HCT116 (cell line): ENCODE data around the gene MACROH2A1. TPM values are rescaled to one million over a fixed set of nuclear protein-coding genes. Genes with fewer than 3 reads are reported as not detected.

Experiments
- ATAC-seq: fragments of 200-7000 bp; cut with Tn5 transposase; 2 replicates; pipeline ENCODE4 v1.9.1; 2020; ENCODE audit warnings: mild to moderate bottlenecking, moderate library complexity
- BruUV-seq: library from RNA; stranded (reverse); fragments of 400-500 nt; replicated peaks from 2 replicates; lab custom pipeline; 2021; lab: Mats Ljungman, UMichigan
- CTCF ChIA-PET: fragments of 300-600 bp; sonication (Branson Sonifier 250); formaldehyde crosslinking; loops from one replicate; lab custom pipeline; 2021; ENCODE audit warnings: antibody characterized with exemption; lab: Charles Lee
- POLR2A ChIA-PET: fragments of 300-600, 350-600 bp; sonication (Branson Sonifier 250); formaldehyde crosslinking; loops from one replicate; lab custom pipeline; 2021; ENCODE audit warnings: antibody characterized with exemption; lab: Charles Lee
- RAD21 ChIA-PET, 2 experiments: fragments of 300-600 bp; sonication (Branson Sonifier 250); formaldehyde crosslinking; loops; one replicate each; lab custom pipeline; 2023; ENCODE audit warnings: low total read pairs in 2 of 2; ENCODE audit not compliant: uncharacterized antibody in 2 of 2, unreplicated experiment in 2 of 2, low non-redundant PET in 1 of 2; lab: Charles Lee
- DNase-seq: peaks from one replicate; pipeline ENCODE4 v3.0.0-alpha.2; 2010; ENCODE audit warnings: low read depth, low spot score
- H2AFZ ChIP-seq: fragments of 200-600 bp; shearing (Covaris generic), sonication (generic); 2 replicates; pipeline ENCODE4 v1.6.1; 2017; ENCODE audit warnings: low read depth, mixed run types, mixed read lengths, antibody characterized with exemption, low read length; ENCODE audit not compliant: poor library complexity, severe bottlenecking
- H3K27ac ChIP-seq: 2 replicates; pipeline ENCODE4 v1.5.1; 2012; ENCODE audit warnings: low read depth, low read length
- H3K27me3 ChIP-seq: fragments of 200-600 bp; sonication (generic); 2 replicates; pipeline ENCODE4 v1.6.1; 2016; ENCODE audit warnings: mixed run types, low read length, mixed read lengths; ENCODE audit not compliant: insufficient read depth
- H3K36me3 ChIP-seq, 2 experiments: fragments of 200-500 bp in 1 of 2; fragments of 200-600 bp in 1 of 2; sonication (Bioruptor generic) in 1 of 2; sonication (generic) in 1 of 2; 2 replicates each; pipeline versions ENCODE4 v1.5.1 to v1.6.1; 2014 to 2016; ENCODE audit warnings: low read length in 2 of 2, inconsistent platforms in 1 of 2, mixed read lengths in 1 of 2, mixed run types in 1 of 2; ENCODE audit not compliant: insufficient read depth in 2 of 2, control insufficient read depth in 1 of 2
- H3K4me1 ChIP-seq, 2 experiments: fragments of 200-600 bp in 1 of 2; sonication (generic) in 1 of 2; 2 replicates each; pipeline versions ENCODE4 v1.5.1 to v1.6.1; 2012 to 2017; ENCODE audit warnings: low read length in 2 of 2, inconsistent platforms in 1 of 2, mild to moderate bottlenecking in 1 of 2, mixed read lengths in 1 of 2, mixed run types in 1 of 2, moderate library complexity in 1 of 2; ENCODE audit not compliant: insufficient read depth in 2 of 2, control insufficient read depth in 1 of 2
- H3K4me2 ChIP-seq: fragments of 200-600 bp; sonication (generic); 2 replicates; pipeline ENCODE4 v1.6.1; 2017; ENCODE audit warnings: mixed run types, low read length, mixed read lengths
- H3K4me3 ChIP-seq, 2 experiments: fragments of 200-600 bp in 1 of 2; sonication (generic) in 1 of 2; replicated peaks in 1 of 2; 2 replicates each; pipeline ENCODE4 v1.5.1; 2011 to 2016; ENCODE audit warnings: low read length in 2 of 2, control low read depth in 1 of 2, low read depth in 1 of 2, mild to moderate bottlenecking in 1 of 2, mixed read lengths in 1 of 2, mixed run types in 1 of 2
- H3K79me2 ChIP-seq: fragments of 200-600 bp; sonication (generic); 2 replicates; pipeline ENCODE4 v1.6.1; 2017; ENCODE audit warnings: mild to moderate bottlenecking, mixed run types, low read length, moderate library complexity, mixed read lengths; ENCODE audit not compliant: insufficient read depth
- H3K9ac ChIP-seq: fragments of 200-600 bp; sonication (generic); 2 replicates; pipeline ENCODE4 v1.6.1; 2016; ENCODE audit warnings: low read length, mixed read lengths
- H3K9me2 ChIP-seq: fragments of 200-600 bp; sonication (generic), shearing (Covaris generic); 2 replicates; pipeline ENCODE4 v1.6.1; 2017; ENCODE audit warnings: mixed run types, mild to moderate bottlenecking, moderate library complexity; ENCODE audit not compliant: insufficient read depth
- H3K9me3 ChIP-seq, 2 experiments: fragments of 200-500 bp in 1 of 2; fragments of 200-600 bp in 1 of 2; sonication (Bioruptor generic) in 1 of 2; sonication (generic) in 1 of 2; 2 replicates each; pipeline ENCODE4 v1.6.1; 2014 to 2017; ENCODE audit warnings: low read length in 2 of 2, mixed read lengths in 2 of 2, inconsistent platforms in 1 of 2, low read depth in 1 of 2, mild to moderate bottlenecking in 1 of 2, mixed run types in 1 of 2, moderate library complexity in 1 of 2; ENCODE audit not compliant: control insufficient read depth in 1 of 2, insufficient read depth in 1 of 2
- H4K20me1 ChIP-seq: fragments of 200-600 bp; sonication (generic), shearing (Covaris generic); 2 replicates; pipeline ENCODE4 v1.6.1; 2017; ENCODE audit warnings: mixed run types, mild to moderate bottlenecking, moderate library complexity; ENCODE audit not compliant: insufficient read depth
- ATF3 ChIP-seq: IDR thresholded peaks from 2 replicates; pipeline ENCODE4 v1.6.1; 2012
- FOSL1 ChIP-seq: IDR thresholded peaks from 2 replicates; pipeline ENCODE4 v1.6.1; 2012; ENCODE audit warnings: low read depth
- MAX ChIP-seq: IDR thresholded peaks from 2 replicates; pipeline ENCODE4 v1.6.1; 2012
- POLR2A ChIP-seq: IDR thresholded peaks from 2 replicates; pipeline ENCODE4 v1.7.0; 2011; ENCODE audit warnings: borderline replicate concordance; ENCODE audit not compliant: insufficient read depth, insufficient read length; ENCODE audit errors: extremely low read depth
- SP1 ChIP-seq: IDR thresholded peaks from 2 replicates; pipeline ENCODE4 v1.6.1; 2012; ENCODE audit warnings: low read depth
- TCF7L2 ChIP-seq: IDR thresholded peaks from 2 replicates; pipeline ENCODE4 v1.7.0; 2011; ENCODE audit warnings: borderline replicate concordance, inconsistent platforms; ENCODE audit not compliant: insufficient read depth, insufficient read length; ENCODE audit errors: extremely low read depth
- YY1 ChIP-seq: IDR thresholded peaks from 2 replicates; pipeline ENCODE4 v1.6.1; 2011; ENCODE audit warnings: low read length, low read depth, moderate library complexity, mild to moderate bottlenecking; ENCODE audit not compliant: insufficient replicate concordance; ENCODE audit errors: extremely low read depth
- intact Hi-C: fragments of 100-400 bp; cut with micrococcal nuclease; formaldehyde crosslinking; loops from 2 replicates; pipeline ENCODE4 v1.10.0; 2022
- total RNA-seq: library from RNA; stranded (reverse); gene quantifications from one replicate; pipeline ENCODE4 v1.2.1, GENCODE V29; 2021; ENCODE audit not compliant: unreplicated experiment

MACROH2A1 gene
- total RNA-seq, 1 experiment from 2014 or later = 218 TPM

GRCh38 chr5:135355169-135355568 lies 43.9 kb downstream of the MACROH2A1 start:
- Histone ChIP-seq H3K9me2 (no peaks in the 10 kb centered on the region), H3K36me3 (peaks cover 17 to 34% of the 10 kb centered on the region in 2 experiments), H3K4me1 (no peaks in the 10 kb centered on the region), H3K4me2 (no peak overlapping the region), H4K20me1 (no peaks in the 10 kb centered on the region), H3K27ac (no peak overlapping the region), H3K79me2 (peaks cover 14% of the 10 kb centered on the region; the same call in 1 of the 2 replicates), H3K9ac (no peak overlapping the region), H3K27me3 (no peaks in the 10 kb centered on the region), H3K9me3 (no peaks in the 10 kb centered on the region), H2AFZ (no peak overlapping the region), H3K4me3 (no peak overlapping the region)
- TF ChIP-seq MAX = no peak
- no peak for TF ChIP-seq TCF7L2
- no peak for TF ChIP-seq SP1
- no peak for TF ChIP-seq YY1
- no TSS peak for BruUV-seq
- no peak for ATAC-seq
- DNase-seq = no peak
- POLR2A ChIA-PET = no interaction called here
- CTCF ChIA-PET = interaction anchor here (0.5 kb wide), 1 partner anchor 449 kb away, joined by 3 read pairs; no protein-coding TSS in a partner anchor
- RAD21 ChIA-PET = no interaction called here
- intact Hi-C loops = no loop called here

- Histone ChIP-seq H3K9me3 (no peaks in the 10 kb centered on the region), H3K27ac (no peak overlapping the region), H3K4me3 (no peak overlapping the region), H3K36me3 (peaks cover 12 to 32% of the 10 kb centered on the region in 2 experiments), H3K4me2 (no peak overlapping the region), H2AFZ (no peak overlapping the region), H3K9me2 (no peaks in the 10 kb centered on the region), H3K79me2 (peaks cover 13% of the 10 kb centered on the region; the same call in 1 of the 2 replicates), H3K9ac (no peak overlapping the region), H3K27me3 (no peaks in the 10 kb centered on the region), H4K20me1 (no peaks in the 10 kb centered on the region), H3K4me1 (no peaks in the 10 kb centered on the region)
- ChIA-PET RAD21 (no interaction called here), CTCF (no interaction called here), POLR2A (no interaction called here)
- DNase-seq (no peak), ATAC-seq (no peak)
- intact Hi-C loops = no loop called here
- TF ChIP-seq POLR2A (no peak), FOSL1 (no peak), ATF3 (no peak)
- no TSS peak for BruUV-seq
Measured at GRCh38 chr5:135353952-135354721, 44.9 kb downstream of the MACROH2A1 start.
